ENCODE measurements around the gene TMEM187. TPM values are rescaled to one million over a fixed set of nuclear protein-coding genes. Genes with fewer than 3 reads are reported as not detected.
A peak's percentile ranks its signal among the peaks of the same experiment; 100 is the strongest.

Gene TMEM187
- total RNA-seq, 1 donor from 2014 or later, result 5.3 TPM

DNA sequence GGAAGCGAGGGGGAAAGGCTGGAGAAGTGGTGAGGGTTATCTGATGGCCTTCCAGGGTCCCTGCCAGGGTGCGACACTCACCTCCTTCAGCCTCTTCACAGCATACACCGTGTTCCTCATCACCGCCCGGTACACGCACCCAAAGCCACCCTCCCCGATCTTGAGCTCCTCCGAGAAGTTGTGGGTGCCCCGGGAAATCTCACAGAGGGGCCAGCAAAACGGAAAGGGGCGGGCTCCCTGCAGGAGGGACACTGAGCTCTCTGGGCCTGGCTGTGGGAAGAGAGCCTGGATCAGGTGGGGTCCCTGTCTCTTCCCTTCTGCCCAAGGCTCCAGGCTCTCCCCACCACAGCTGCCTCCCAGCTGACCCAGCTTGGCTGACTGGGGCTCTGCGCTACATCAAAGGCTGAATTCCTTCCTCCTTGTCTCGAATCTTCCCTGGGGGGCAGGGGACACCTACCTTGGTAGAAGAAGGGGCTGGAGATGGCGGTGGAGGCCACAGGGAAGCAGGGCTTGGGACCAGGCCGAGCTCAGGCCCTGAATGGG lies 46.0 kb downstream of the TMEM187 start:
- Histone ChIP-seq H3K4me3 (ENCODE audit: low read depth, low read length) (peak overlapping the region; percentile 59), H3K36me3 (ENCODE audit: control insufficient read depth, insufficient read depth, low read length) (peaks cover 10% of the 10 kb centered on the region), H3K27me3 (ENCODE audit: control insufficient read depth, insufficient read depth, low read length) (no peaks in the 10 kb centered on the region)
- FAIRE-seq, result no peak
- TF ChIP-seq, protein P1, sequence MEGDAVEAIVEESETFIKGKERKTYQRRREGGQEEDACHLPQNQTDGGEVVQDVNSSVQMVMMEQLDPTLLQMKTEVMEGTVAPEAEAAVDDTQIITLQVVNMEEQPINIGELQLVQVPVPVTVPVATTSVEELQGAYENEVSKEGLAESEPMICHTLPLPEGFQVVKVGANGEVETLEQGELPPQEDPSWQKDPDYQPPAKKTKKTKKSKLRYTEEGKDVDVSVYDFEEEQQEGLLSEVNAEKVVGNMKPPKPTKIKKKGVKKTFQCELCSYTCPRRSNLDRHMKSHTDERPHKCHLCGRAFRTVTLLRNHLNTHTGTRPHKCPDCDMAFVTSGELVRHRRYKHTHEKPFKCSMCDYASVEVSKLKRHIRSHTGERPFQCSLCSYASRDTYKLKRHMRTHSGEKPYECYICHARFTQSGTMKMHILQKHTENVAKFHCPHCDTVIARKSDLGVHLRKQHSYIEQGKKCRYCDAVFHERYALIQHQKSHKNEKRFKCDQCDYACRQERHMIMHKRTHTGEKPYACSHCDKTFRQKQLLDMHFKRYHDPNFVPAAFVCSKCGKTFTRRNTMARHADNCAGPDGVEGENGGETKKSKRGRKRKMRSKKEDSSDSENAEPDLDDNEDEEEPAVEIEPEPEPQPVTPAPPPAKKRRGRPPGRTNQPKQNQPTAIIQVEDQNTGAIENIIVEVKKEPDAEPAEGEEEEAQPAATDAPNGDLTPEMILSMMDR (IDR thresholded peaks at IDR 0.05; ENCODE audit: insufficient read depth, low read length, severe bottlenecking), result no peak
- no peak for DNase-seq (ENCODE audit: low read depth)

DNA sequence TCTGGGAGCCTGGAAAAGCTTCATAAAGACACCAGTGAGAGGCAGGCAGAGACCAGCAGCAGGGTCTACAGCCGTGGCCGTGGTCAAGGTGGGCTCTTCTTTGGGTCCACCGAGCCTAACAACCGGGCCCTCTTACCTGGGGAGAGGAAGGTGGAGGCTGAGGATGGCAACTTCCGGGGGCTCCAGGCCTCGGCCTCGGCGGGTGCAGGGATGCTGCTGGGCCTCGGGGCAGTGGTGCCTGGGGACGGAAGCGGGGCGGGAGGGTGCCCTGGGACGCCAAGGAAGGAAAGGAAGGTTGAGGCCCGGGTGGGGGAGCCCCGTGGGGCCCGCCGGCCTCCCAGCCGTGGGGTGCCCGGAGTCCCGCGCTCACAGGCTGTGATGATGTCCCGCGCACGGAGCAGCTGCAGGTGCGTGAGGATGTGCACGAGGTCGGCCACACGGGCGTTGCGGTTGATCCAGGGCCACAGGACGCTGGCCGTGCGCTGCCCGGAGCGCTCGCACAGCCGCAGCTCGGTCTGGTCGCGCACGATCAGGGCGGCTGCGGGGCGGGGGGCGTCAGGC lies 46.6 kb downstream of the TMEM187 start:
- FAIRE-seq, result no peak

DNA sequence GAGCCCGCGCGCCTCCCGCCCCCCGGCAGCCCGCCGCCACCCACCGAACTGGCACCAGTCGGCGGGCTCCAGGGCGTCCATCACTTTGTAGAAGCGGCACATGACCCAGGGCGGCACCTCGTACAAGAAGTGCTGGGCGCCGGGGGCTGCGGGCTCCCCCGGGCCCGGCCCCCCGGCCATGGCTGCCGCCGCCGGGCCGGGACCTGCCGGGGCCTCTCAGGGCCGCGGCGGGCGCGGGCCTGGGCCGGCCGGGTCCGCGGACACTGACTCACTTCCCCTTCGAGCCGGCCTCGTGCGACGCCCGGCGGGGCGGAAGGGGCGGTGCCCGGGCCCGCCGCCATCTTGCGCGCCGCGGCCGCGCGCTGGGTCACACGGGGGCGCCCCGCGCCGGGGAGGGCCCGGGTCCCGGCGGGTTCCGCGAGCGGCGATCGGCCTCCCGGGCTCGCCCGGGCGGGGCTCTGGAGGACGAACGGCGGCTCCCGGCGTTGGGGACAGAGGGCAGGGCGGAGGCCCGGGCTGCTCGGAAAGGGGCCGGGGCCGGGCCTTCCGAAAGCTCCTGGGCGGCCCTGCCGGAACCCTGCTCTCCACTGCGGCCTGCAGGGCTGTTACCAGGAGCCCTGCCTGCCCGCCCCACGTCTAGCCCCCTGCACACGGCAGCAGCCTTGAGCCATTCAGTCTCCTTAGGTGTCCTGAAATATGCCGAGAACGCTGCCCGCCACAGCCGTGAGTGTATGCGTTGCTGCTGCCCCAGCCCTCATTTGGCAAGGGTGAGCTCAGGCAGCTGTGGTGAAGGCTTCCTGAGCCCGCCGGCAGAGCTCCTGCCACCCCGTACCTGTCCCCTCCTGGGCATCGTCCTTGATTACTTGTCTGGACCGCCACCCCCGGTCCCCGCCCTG lies 47.3 kb downstream of the TMEM187 start, which contains the start of gene IRAK1:
TSS of gene IRAK1 (minus strand) at position 270 of the 896 bp plus-strand sequence. CDS start at position 180, 90 bp downstream.
- peaks cover 10% of the 10 kb centered on the region for H3K36me3 ChIP-seq (ENCODE audit: control insufficient read depth, insufficient read depth, low read length)
- peak within 1 kb of the TSS; percentile 59 for H3K4me3 ChIP-seq (ENCODE audit: low read depth, low read length)
- DNase-seq (ENCODE audit: low read depth), result peak; percentile 18

More for the DNA sequence above, 46.6 kb downstream of the TMEM187 start:
- Histone ChIP-seq H3K4me3 (ENCODE audit: low read depth, low read length) (peak overlapping the region; percentile 59), H3K27me3 (ENCODE audit: control insufficient read depth, insufficient read depth, low read length) (no peaks in the 10 kb centered on the region), H3K36me3 (ENCODE audit: control insufficient read depth, insufficient read depth, low read length) (peaks cover 10% of the 10 kb centered on the region)
- DNase-seq (ENCODE audit: low read depth), result no peak
- TF ChIP-seq, protein P1 (IDR thresholded peaks at IDR 0.05; ENCODE audit: insufficient read depth, low read length, severe bottlenecking), result no peak

DNA sequence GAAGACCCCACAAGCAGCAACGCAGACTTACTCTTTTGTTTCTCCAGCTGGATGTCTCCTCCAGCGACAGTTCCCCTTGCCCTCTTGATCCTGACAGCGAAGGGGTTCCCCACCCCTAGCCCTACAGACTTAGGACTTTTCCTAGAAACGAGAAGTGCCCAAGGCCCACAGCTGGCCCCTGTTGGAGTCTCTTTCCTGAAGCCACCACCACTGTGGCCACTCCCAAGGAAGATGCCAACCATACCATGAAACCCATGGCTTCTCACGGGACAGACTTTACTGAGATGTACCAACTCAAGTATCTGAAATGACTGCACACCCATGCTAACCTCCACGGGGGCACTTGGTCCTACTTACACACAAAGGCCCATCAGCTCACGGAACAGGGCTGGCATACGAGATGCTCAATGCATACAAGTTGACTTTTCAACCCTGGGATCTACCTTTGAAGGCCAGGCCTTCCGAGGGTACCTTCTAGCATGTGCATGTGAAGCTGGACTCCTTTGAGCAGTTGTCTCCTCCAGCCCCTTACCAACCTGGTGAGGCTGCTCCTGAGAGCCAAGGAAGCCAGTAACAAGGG lies 48.1 kb downstream of the TMEM187 start:
- H3K4me3 ChIP-seq (ENCODE audit: low read depth, low read length), result peak overlapping the region; percentile 52
- TF ChIP-seq, protein P1 (IDR thresholded peaks at IDR 0.05; ENCODE audit: insufficient read depth, low read length, severe bottlenecking), result no peak

More for the DNA sequence above, 47.3 kb downstream of the TMEM187 start, which contains the start of gene IRAK1:
- H3K27me3 ChIP-seq (ENCODE audit: control insufficient read depth, insufficient read depth, low read length), result no peaks in the 10 kb centered on the region
- FAIRE-seq, result no peak
- TF ChIP-seq, protein P1 (IDR thresholded peaks at IDR 0.05; ENCODE audit: insufficient read depth, low read length, severe bottlenecking), result no peak

DNA sequence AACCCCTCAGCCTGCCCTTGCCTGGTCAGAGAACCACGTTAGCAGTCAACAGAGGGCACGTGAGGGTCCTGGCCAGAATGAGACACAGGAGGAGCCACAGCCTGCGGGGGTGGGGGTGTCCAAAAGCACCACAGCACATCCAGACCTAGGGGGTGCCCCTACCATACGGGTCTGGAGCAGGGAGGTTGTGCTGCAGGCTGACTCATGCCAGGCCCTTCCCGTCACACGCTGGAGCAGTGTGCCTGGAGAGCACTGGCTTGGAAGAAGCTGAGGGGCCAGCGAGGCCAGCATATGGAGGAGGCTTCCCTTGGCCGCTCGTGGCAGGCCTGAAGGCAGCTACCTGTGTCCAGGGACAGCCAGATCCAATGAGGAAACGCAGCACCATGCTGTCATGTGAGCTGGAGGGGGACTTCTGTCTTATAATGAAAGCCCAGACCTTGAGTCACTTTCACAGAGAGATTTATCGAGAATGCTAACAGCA lies 48.6 kb downstream of the TMEM187 start:
- FAIRE-seq (no peak), DNase-seq (ENCODE audit: low read depth) (peak; percentile 15)
- no peaks in the 10 kb centered on the region for H3K27me3 ChIP-seq (ENCODE audit: control insufficient read depth, insufficient read depth, low read length)
- TF ChIP-seq, protein P1 (IDR thresholded peaks at IDR 0.05; ENCODE audit: insufficient read depth, low read length, severe bottlenecking), result no peak
- H3K36me3 ChIP-seq (ENCODE audit: control insufficient read depth, insufficient read depth, low read length), result peaks cover 7% of the 10 kb centered on the region
- no peak overlapping the region for H3K4me3 ChIP-seq (ENCODE audit: low read depth, low read length)

More for the DNA sequence above, 48.1 kb downstream of the TMEM187 start:
- no peak for DNase-seq (ENCODE audit: low read depth)
- H3K36me3 ChIP-seq (ENCODE audit: control insufficient read depth, insufficient read depth, low read length), result peaks cover 7% of the 10 kb centered on the region
- FAIRE-seq, result peak; percentile 68
- no peaks in the 10 kb centered on the region for H3K27me3 ChIP-seq (ENCODE audit: control insufficient read depth, insufficient read depth, low read length)

Measured in bronchial epithelial cell (primary cell).